GM12878 (cell line): ENCODE measurements around the gene ST7. TPM values are rescaled to one million over a fixed set of nuclear protein-coding genes. Genes with fewer than 3 reads are reported as not detected.

Experiments
- ATAC-seq: fragments of 200-7000 bp; cut with Tn5 transposase; 3 replicates; pipeline ENCODE4 v1.9.1; 2020; ENCODE audit warnings: mild to moderate bottlenecking, moderate library complexity
- BruUV-seq: library from RNA; stranded (reverse); fragments of 400-500 nt; replicated peaks from 2 replicates; lab custom pipeline; 2021; lab: Mats Ljungman, UMichigan
- CTCF ChIA-PET: fragments of 300-600 bp; sonication (Branson Sonifier 250); formaldehyde crosslinking; extraction: SDS; loops from one replicate; lab custom pipeline; 2021; ENCODE audit warnings: inconsistent platforms; lab: Yijun Ruan, JAX
- POLR2A ChIA-PET: fragments of 350-600 bp; formaldehyde crosslinking; extraction: SDS; loops from one replicate; lab custom pipeline; 2021; ENCODE audit warnings: inconsistent platforms; lab: Charles Lee
- RAD21 ChIA-PET: fragments of 300-600 bp; sonication (Branson Sonifier 250); formaldehyde crosslinking; loops from one replicate; lab custom pipeline; 2023; ENCODE audit warnings: antibody characterized with exemption; ENCODE audit not compliant: unreplicated experiment; lab: Charles Lee
- SMC1A ChIA-PET: fragments of 300-600 bp; sonication (Branson Sonifier 250); formaldehyde crosslinking; loops from one replicate; lab custom pipeline; 2023; ENCODE audit not compliant: unreplicated experiment, uncharacterized antibody; lab: Charles Lee
- DNase-seq: peaks from one replicate; pipeline ENCODE4 v3.0.0-alpha.2; 2011; ENCODE audit warnings: low read depth, low spot score
- FAIRE-seq: peaks from 3 replicates; lab custom pipeline; 2011; peaks lifted over from hg19 to GRCh38; lab: Jason Lieb, UNC
- H2AFZ ChIP-seq: 2 replicates; pipeline ENCODE4 v1.6.0; 2011; ENCODE audit warnings: low read depth, low read length, control low read depth; ENCODE audit not compliant: control insufficient read depth
- H3K27ac ChIP-seq: 2 replicates; pipeline ENCODE4 v1.5.1; 2011; ENCODE audit warnings: control low read depth; ENCODE audit not compliant: control insufficient read depth, insufficient read depth
- H3K27me3 ChIP-seq, 2 experiments: replicated peaks in 1 of 2; 2 replicates each; pipeline versions ENCODE4 v1.6.0 to v1.6.1; 2011; ENCODE audit warnings: low read length in 1 of 2; ENCODE audit not compliant: control insufficient read depth in 2 of 2, insufficient read depth in 2 of 2
- H3K36me3 ChIP-seq, 2 experiments: 2 replicates each; pipeline ENCODE4 v1.5.1; 2011; ENCODE audit warnings: low read length in 1 of 2; ENCODE audit not compliant: control insufficient read depth in 2 of 2, insufficient read depth in 2 of 2
- H3K4me1 ChIP-seq: 2 replicates; pipeline ENCODE4 v1.6.1; 2011; ENCODE audit warnings: mild to moderate bottlenecking, low read length, moderate library complexity, mixed read lengths; ENCODE audit not compliant: control insufficient read depth, insufficient read depth
- H3K4me2 ChIP-seq: 2 replicates; pipeline ENCODE4 v1.6.0; 2011; ENCODE audit warnings: control low read depth; ENCODE audit not compliant: control insufficient read depth, insufficient read depth
- H3K4me3 ChIP-seq: fragments of 200-600 bp; sonication (generic); 2 replicates; pipeline ENCODE4 v1.5.1; 2016
- H3K79me2 ChIP-seq: 2 replicates; pipeline ENCODE4 v1.6.0; 2011; ENCODE audit warnings: low read length; ENCODE audit not compliant: control insufficient read depth, insufficient read depth
- H3K9ac ChIP-seq: 2 replicates; pipeline ENCODE4 v1.8.0; 2011; ENCODE audit warnings: low read length, control low read depth, mixed read lengths; ENCODE audit not compliant: control insufficient read depth, insufficient read depth
- H3K9me3 ChIP-seq: replicated peaks from 3 replicates; pipeline ENCODE4 v1.5.1; 2011; ENCODE audit warnings: mild to moderate bottlenecking, low read length; ENCODE audit not compliant: control insufficient read depth, insufficient read depth
- H4K20me1 ChIP-seq: 2 replicates; pipeline ENCODE4 v1.6.0; 2011; ENCODE audit not compliant: control insufficient read depth, insufficient read depth
- BACH1 ChIP-seq: fragments of 450-650 bp; IDR thresholded peaks from 2 replicates; pipeline ENCODE4 v1.6.1; 2017; ENCODE audit warnings: mild to moderate bottlenecking, borderline replicate concordance
- BRCA1 ChIP-seq: IDR thresholded peaks from 2 replicates; pipeline ENCODE4 v1.6.1; 2011; ENCODE audit warnings: low read depth, low read length, improper control_type of control experiment
- CEBPB ChIP-seq, 2 experiments: fragments of 150-350 bp in 1 of 2; IDR thresholded peaks; 2 replicates each; pipeline ENCODE4 v1.6.1; 2012 to 2014; ENCODE audit warnings: low read depth in 2 of 2, low read length in 2 of 2, borderline replicate concordance in 1 of 2, inconsistent platforms in 1 of 2
- CREB1 ChIP-seq: IDR thresholded peaks from 2 replicates; pipeline ENCODE4 v1.6.1; 2012; ENCODE audit warnings: low read depth, mild to moderate bottlenecking, inconsistent platforms
- ESRRA ChIP-seq: IDR thresholded peaks from 2 replicates; pipeline ENCODE4 v1.6.1; 2012; ENCODE audit warnings: mild to moderate bottlenecking, low read length, improper control_type of control experiment
- GABPA ChIP-seq: IDR thresholded peaks from 2 replicates; pipeline ENCODE4 v1.6.1; 2014; ENCODE audit warnings: antibody characterized with exemption, low read depth, mild to moderate bottlenecking, inconsistent platforms
- MEF2A ChIP-seq: IDR thresholded peaks from 2 replicates; pipeline ENCODE4 v1.6.1; 2011; ENCODE audit warnings: low read depth, mild to moderate bottlenecking, low read length, moderate library complexity; ENCODE audit not compliant: insufficient read depth
- PAX5 ChIP-seq: IDR thresholded peaks from 2 replicates; pipeline ENCODE4 v1.6.1; 2011; ENCODE audit warnings: low read depth, low read length, borderline replicate concordance
- POLR2AphosphoS2 ChIP-seq: IDR thresholded peaks from 2 replicates; pipeline ENCODE4 v1.6.1; 2011; ENCODE audit warnings: low read depth, mild to moderate bottlenecking, low read length, improper control_type of control experiment, moderate library complexity
- POU2F2 ChIP-seq: IDR thresholded peaks from 3 replicates; pipeline ENCODE4 v1.6.1; 2011; ENCODE audit warnings: low read depth, mild to moderate bottlenecking, low read length, borderline replicate concordance
- SIN3A ChIP-seq: IDR thresholded peaks from 2 replicates; pipeline ENCODE4 v1.6.1; 2012; ENCODE audit warnings: low read depth, low read length, improper control_type of control experiment
- SMARCA5 ChIP-seq: fragments of 450-650 bp; IDR thresholded peaks from 2 replicates; pipeline ENCODE4 v1.6.1; 2017; ENCODE audit warnings: mild to moderate bottlenecking
- ZNF274 ChIP-seq: IDR thresholded peaks from one replicate; pipeline ENCODE4 v1.8.0; 2011; ENCODE audit not compliant: insufficient read length, insufficient read depth
- in situ Hi-C: fragments of 300-500 bp; cut with MboI; formaldehyde crosslinking; loops from 9 replicates; pipeline ENCODE4 v1.14.3; 2018; ENCODE audit warnings: mixed read lengths
- intact Hi-C: fragments of 100-400 bp; cut with micrococcal nuclease; formaldehyde crosslinking; loops from one replicate; pipeline ENCODE4 v1.14.2; 2022; ENCODE audit not compliant: unreplicated experiment
- polyA plus RNA-seq, 11 experiments: library from polyadenylated mRNA; depleted of rRNA in 4 of 11; unstranded in 6 of 11; stranded (reverse) in 5 of 11; fragments of >200 nt; fragmentation: Nextera tagmentation in 4 of 11; fragmentation: Illumina TruSeq in 1 of 11; extraction: Ambion mirVana in 4 of 11; extraction: Trizol in 1 of 11; gene quantifications; 1 replicate in 1 of 11; 2 replicates in 10 of 11; pipeline versions ENCODE4 v1.2.1 to v1.2.3, GENCODE V29; 2011 to 2016; ENCODE audit warnings: inconsistent platforms in 2 of 11, missing spikeins in 2 of 11, low read depth in 1 of 11
- total RNA-seq, 4 experiments: library from RNA; depleted of rRNA in 3 of 4; stranded (reverse); fragments of >200 nt in 3 of 4; fragmentation: Illumina TruSeq in 1 of 4; extraction: Trizol in 1 of 4; gene quantifications; 2 replicates each; pipeline versions ENCODE4 v1.2.1 to v1.2.3, GENCODE V29; 2013 to 2021
- TF ChIP-seq, protein P1 (sequence below): IDR thresholded peaks from 2 replicates; pipeline ENCODE4 v1.6.1; 2011; ENCODE audit warnings: low read depth, low read length, improper control_type of control experiment, borderline replicate concordance
- TF ChIP-seq, protein P2 (sequence below): fragments of 150-350 bp; IDR thresholded peaks from 2 replicates; pipeline ENCODE4 v1.6.1; 2016; ENCODE audit warnings: low read depth, low read length
- TF ChIP-seq, protein P3 (sequence below): IDR thresholded peaks from 2 replicates; pipeline ENCODE4 v1.6.1; 2012; ENCODE audit warnings: low read depth, low read length, improper control_type of control experiment
- TF ChIP-seq, protein P4 (sequence below): fragments of 450-650 bp; IDR thresholded peaks from 2 replicates; pipeline ENCODE4 v1.6.1; 2017; ENCODE audit warnings: mild to moderate bottlenecking
- TF ChIP-seq, protein P5 (sequence below): fragments of 450-650 bp; IDR thresholded peaks from 2 replicates; pipeline ENCODE4 v1.6.1; 2016; ENCODE audit warnings: mild to moderate bottlenecking

ST7 gene
- total and polyA plus RNA-seq, 10 of the 15 experiments (the other 5 are each of a cell fraction or from before 2014, with no cell fraction given): 27.7 to 76.4 (median 53.6) TPM

DNA sequence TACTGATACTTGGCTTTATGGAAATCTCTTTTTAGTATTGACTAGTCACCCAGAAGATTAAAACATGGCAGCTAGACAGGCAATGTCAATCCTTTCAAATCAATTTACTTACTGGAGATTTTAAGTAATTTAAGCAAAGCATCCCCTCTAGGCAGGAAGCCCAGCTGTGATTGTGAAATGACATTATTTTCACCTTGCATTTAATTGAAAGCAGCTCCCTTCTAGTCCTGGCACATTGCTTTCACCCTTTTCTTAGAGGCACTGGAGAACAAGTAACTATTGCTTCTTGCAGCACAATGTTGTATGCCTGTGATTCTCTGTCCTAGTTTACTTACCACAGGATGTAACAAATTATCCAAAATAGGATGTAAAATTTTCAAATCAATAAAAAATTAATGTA lies 13.3 kb downstream of the ST7 start:
- Histone ChIP-seq H3K27ac (no peak overlapping the region), H2AFZ (no peak overlapping the region), H3K4me2 (no peak overlapping the region), H4K20me1 (no peaks in the 10 kb centered on the region), H3K79me2 (peaks cover 75% of the 10 kb centered on the region), H3K27me3 (no peaks in the 10 kb centered on the region), H3K9ac (no peak overlapping the region), H3K9me3 (peaks cover 4% of the 10 kb centered on the region; the same call in 2 of the 3 replicates), H3K4me1 (peaks cover 30% of the 10 kb centered on the region), H3K4me3 (no peak overlapping the region), H3K36me3 (no peaks in the 10 kb centered on the region)
- ChIA-PET POLR2A (no interaction called here), CTCF (no interaction called here), RAD21 (interaction anchor here (0.6 kb wide), 1 partner anchor 9 kb away, joined by 4 read pairs; no protein-coding TSS in a partner anchor), SMC1A (interaction anchor here (1.2 to 2.3 kb wide), 4 partner anchors 9 to 144 kb away, joined by 3 to 13 read pairs (median 6); no protein-coding TSS in a partner anchor)
- FAIRE-seq (no peak), ATAC-seq (no peak), DNase-seq (no peak)
- in situ Hi-C loops (no loop called here), intact Hi-C loops (no loop called here)
- BruUV-seq: no TSS peak
- no peak for TF ChIP-seq BACH1
- TF ChIP-seq, protein P1, sequence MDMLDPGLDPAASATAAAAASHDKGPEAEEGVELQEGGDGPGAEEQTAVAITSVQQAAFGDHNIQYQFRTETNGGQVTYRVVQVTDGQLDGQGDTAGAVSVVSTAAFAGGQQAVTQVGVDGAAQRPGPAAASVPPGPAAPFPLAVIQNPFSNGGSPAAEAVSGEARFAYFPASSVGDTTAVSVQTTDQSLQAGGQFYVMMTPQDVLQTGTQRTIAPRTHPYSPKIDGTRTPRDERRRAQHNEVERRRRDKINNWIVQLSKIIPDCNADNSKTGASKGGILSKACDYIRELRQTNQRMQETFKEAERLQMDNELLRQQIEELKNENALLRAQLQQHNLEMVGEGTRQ: no peak
- TF ChIP-seq, protein P2, sequence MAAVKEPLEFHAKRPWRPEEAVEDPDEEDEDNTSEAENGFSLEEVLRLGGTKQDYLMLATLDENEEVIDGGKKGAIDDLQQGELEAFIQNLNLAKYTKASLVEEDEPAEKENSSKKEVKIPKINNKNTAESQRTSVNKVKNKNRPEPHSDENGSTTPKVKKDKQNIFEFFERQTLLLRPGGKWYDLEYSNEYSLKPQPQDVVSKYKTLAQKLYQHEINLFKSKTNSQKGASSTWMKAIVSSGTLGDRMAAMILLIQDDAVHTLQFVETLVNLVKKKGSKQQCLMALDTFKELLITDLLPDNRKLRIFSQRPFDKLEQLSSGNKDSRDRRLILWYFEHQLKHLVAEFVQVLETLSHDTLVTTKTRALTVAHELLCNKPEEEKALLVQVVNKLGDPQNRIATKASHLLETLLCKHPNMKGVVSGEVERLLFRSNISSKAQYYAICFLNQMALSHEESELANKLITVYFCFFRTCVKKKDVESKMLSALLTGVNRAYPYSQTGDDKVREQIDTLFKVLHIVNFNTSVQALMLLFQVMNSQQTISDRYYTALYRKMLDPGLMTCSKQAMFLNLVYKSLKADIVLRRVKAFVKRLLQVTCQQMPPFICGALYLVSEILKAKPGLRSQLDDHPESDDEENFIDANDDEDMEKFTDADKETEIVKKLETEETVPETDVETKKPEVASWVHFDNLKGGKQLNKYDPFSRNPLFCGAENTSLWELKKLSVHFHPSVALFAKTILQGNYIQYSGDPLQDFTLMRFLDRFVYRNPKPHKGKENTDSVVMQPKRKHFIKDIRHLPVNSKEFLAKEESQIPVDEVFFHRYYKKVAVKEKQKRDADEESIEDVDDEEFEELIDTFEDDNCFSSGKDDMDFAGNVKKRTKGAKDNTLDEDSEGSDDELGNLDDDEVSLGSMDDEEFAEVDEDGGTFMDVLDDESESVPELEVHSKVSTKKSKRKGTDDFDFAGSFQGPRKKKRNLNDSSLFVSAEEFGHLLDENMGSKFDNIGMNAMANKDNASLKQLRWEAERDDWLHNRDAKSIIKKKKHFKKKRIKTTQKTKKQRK: no peak
- no peak for TF ChIP-seq CEBPB (IDR thresholded peaks at IDR 0.05; ENCODE audit: borderline replicate concordance in 1 of 2, low read depth in 2 of 2, low read length in 2 of 2)
- TF ChIP-seq, protein P3, sequence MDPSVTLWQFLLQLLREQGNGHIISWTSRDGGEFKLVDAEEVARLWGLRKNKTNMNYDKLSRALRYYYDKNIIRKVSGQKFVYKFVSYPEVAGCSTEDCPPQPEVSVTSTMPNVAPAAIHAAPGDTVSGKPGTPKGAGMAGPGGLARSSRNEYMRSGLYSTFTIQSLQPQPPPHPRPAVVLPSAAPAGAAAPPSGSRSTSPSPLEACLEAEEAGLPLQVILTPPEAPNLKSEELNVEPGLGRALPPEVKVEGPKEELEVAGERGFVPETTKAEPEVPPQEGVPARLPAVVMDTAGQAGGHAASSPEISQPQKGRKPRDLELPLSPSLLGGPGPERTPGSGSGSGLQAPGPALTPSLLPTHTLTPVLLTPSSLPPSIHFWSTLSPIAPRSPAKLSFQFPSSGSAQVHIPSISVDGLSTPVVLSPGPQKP: no peak
- no peak for TF ChIP-seq ZNF274
- TF ChIP-seq MEF2A: no peak
- TF ChIP-seq CREB1: no peak
- TF ChIP-seq ESRRA: no peak
- TF ChIP-seq, protein P4, sequence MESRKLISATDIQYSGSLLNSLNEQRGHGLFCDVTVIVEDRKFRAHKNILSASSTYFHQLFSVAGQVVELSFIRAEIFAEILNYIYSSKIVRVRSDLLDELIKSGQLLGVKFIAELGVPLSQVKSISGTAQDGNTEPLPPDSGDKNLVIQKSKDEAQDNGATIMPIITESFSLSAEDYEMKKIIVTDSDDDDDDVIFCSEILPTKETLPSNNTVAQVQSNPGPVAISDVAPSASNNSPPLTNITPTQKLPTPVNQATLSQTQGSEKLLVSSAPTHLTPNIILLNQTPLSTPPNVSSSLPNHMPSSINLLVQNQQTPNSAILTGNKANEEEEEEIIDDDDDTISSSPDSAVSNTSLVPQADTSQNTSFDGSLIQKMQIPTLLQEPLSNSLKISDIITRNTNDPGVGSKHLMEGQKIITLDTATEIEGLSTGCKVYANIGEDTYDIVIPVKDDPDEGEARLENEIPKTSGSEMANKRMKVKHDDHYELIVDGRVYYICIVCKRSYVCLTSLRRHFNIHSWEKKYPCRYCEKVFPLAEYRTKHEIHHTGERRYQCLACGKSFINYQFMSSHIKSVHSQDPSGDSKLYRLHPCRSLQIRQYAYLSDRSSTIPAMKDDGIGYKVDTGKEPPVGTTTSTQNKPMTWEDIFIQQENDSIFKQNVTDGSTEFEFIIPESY: no peak
- no peak for TF ChIP-seq GABPA
- TF ChIP-seq PAX5: no peak
- TF ChIP-seq POU2F2: no peak
- no peak for TF ChIP-seq POLR2AphosphoS2
- no peak for TF ChIP-seq BRCA1
- TF ChIP-seq, protein P5, sequence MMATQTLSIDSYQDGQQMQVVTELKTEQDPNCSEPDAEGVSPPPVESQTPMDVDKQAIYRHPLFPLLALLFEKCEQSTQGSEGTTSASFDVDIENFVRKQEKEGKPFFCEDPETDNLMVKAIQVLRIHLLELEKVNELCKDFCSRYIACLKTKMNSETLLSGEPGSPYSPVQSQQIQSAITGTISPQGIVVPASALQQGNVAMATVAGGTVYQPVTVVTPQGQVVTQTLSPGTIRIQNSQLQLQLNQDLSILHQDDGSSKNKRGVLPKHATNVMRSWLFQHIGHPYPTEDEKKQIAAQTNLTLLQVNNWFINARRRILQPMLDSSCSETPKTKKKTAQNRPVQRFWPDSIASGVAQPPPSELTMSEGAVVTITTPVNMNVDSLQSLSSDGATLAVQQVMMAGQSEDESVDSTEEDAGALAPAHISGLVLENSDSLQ: no peak
- TF ChIP-seq SIN3A: no peak
- no peak for TF ChIP-seq SMARCA5
